Measurements from ENCODE around the gene ZNF189.

The ZNF189 gene

GRCh38 chr9:101449071-101449721 is 50.5 kb downstream of the ZNF189 start:
- Histone ChIP-seq H3K4me1 (ENCODE audit: insufficient read depth, low read length) (no peaks in the 10 kb centered on the region), H3K9me3 (ENCODE audit: insufficient read depth, low read length, severe bottlenecking) (no peaks in the 10 kb centered on the region), H3K27ac (ENCODE audit: low read length) (no peak overlapping the region), H2AFZ (ENCODE audit: low read depth, low read length) (no peak overlapping the region), H4K20me1 (ENCODE audit: insufficient read depth, low read length) (no peaks in the 10 kb centered on the region), H3K4me3 (ENCODE audit: low read depth in 1 of 2, low read length in 2 of 2) (no peak overlapping the region), H3K9ac (ENCODE audit: low read depth, low read length) (no peak overlapping the region), H3K27me3 (ENCODE audit: insufficient read depth, low read length, poor library complexity) (no peaks in the 10 kb centered on the region), H3K36me3 (ENCODE audit: insufficient read depth, low read length) (no peaks in the 10 kb centered on the region), H3K4me2 (ENCODE audit: insufficient read depth, low read length) (no peak overlapping the region), H3K79me2 (ENCODE audit: insufficient read depth, low read length) (no peaks in the 10 kb centered on the region)
- TF ChIP-seq CTCF (IDR thresholded peaks at IDR 0.05; ENCODE audit: borderline replicate concordance, extremely low read depth, low read length, poor library complexity, severe bottlenecking): no peak
- no peak for TF ChIP-seq EZH2 (IDR thresholded peaks at IDR 0.05; ENCODE audit: borderline replicate concordance, low read depth, low read length, severe bottlenecking)
- DNase-seq: no peak
- no peak for ATAC-seq (ENCODE audit: insufficient read depth, low read depth)

GRCh38 chr9:101450931-101451330 is 52.3 kb downstream of the ZNF189 start:
- H3K79me2 ChIP-seq (ENCODE audit: insufficient read depth, low read length): no peaks in the 10 kb centered on the region
- no peak overlapping the region for H3K27ac ChIP-seq (ENCODE audit: low read length)
- TF ChIP-seq CTCF (IDR thresholded peaks at IDR 0.05; ENCODE audit: borderline replicate concordance, extremely low read depth, low read length, poor library complexity, severe bottlenecking): no peak
- TF ChIP-seq EZH2 (IDR thresholded peaks at IDR 0.05; ENCODE audit: borderline replicate concordance, low read depth, low read length, severe bottlenecking): no peak
- no peaks in the 10 kb centered on the region for H3K27me3 ChIP-seq (ENCODE audit: insufficient read depth, low read length, poor library complexity)
- no peaks in the 10 kb centered on the region for H4K20me1 ChIP-seq (ENCODE audit: insufficient read depth, low read length)
- H3K36me3 ChIP-seq (ENCODE audit: insufficient read depth, low read length): no peaks in the 10 kb centered on the region
- H3K4me2 ChIP-seq (ENCODE audit: insufficient read depth, low read length): no peak overlapping the region
- ATAC-seq (ENCODE audit: insufficient read depth, low read depth) (no peak), DNase-seq (no peak)
- H2AFZ ChIP-seq (ENCODE audit: low read depth, low read length): no peak overlapping the region
- H3K9ac ChIP-seq (ENCODE audit: low read depth, low read length): no peak overlapping the region
- no peak overlapping the region for H3K4me3 ChIP-seq (ENCODE audit: low read depth in 1 of 2, low read length in 2 of 2)
- H3K9me3 ChIP-seq (ENCODE audit: insufficient read depth, low read length, severe bottlenecking): no peaks in the 10 kb centered on the region
- H3K4me1 ChIP-seq (ENCODE audit: insufficient read depth, low read length): no peaks in the 10 kb centered on the region

GRCh38 chr9:101451498-101451897 is 52.8 kb downstream of the ZNF189 start:
- Histone ChIP-seq H4K20me1 (ENCODE audit: insufficient read depth, low read length) (no peaks in the 10 kb centered on the region), H3K4me1 (ENCODE audit: insufficient read depth, low read length) (no peaks in the 10 kb centered on the region), H3K27ac (ENCODE audit: low read length) (no peak overlapping the region), H3K27me3 (ENCODE audit: insufficient read depth, low read length, poor library complexity) (no peaks in the 10 kb centered on the region), H3K9me3 (ENCODE audit: insufficient read depth, low read length, severe bottlenecking) (no peaks in the 10 kb centered on the region), H3K4me3 (ENCODE audit: low read depth in 1 of 2, low read length in 2 of 2) (no peak overlapping the region), H3K4me2 (ENCODE audit: insufficient read depth, low read length) (no peak overlapping the region), H3K79me2 (ENCODE audit: insufficient read depth, low read length) (no peaks in the 10 kb centered on the region), H3K9ac (ENCODE audit: low read depth, low read length) (no peak overlapping the region), H3K36me3 (ENCODE audit: insufficient read depth, low read length) (no peaks in the 10 kb centered on the region), H2AFZ (ENCODE audit: low read depth, low read length) (no peak overlapping the region)
- no peak for DNase-seq
- ATAC-seq (ENCODE audit: insufficient read depth, low read depth): no peak
- no peak for TF ChIP-seq CTCF (IDR thresholded peaks at IDR 0.05; ENCODE audit: borderline replicate concordance, extremely low read depth, low read length, poor library complexity, severe bottlenecking)
- no peak for TF ChIP-seq EZH2 (IDR thresholded peaks at IDR 0.05; ENCODE audit: borderline replicate concordance, low read depth, low read length, severe bottlenecking)
